Right ventricle myocardium superior (tissue), 1 donor: ENCODE measurements around the gene RCBTB2. TPM values are rescaled to one million over a fixed set of nuclear protein-coding genes. Genes with fewer than 3 reads are reported as not detected.
"Not testable (repeated sequence)": the region's sequence is repeated elsewhere in the genome, so short reads cannot be mapped to it uniquely, and the experiment has no call there.

Experiments
- ATAC-seq: fragments of 200-7000 bp; cut with Tn5 transposase; one replicate; pipeline ENCODE4 v1.9.1; 2020; ENCODE audit warnings: mild to moderate bottlenecking; ENCODE audit not compliant: poor library complexity
- DNase-seq: peaks from one replicate; pipeline ENCODE4 v3.0.0-alpha.2; 2020
- intact Hi-C: fragments of 100-400 bp; cut with DNase I; formaldehyde crosslinking; loops from one replicate; pipeline ENCODE4 v1.11.2; 2022
- long read RNA-seq: library from polyadenylated mRNA; unstranded; transcript quantifications from one replicate; pipeline ENCODE4 v2.0.0, GENCODE V29; 2021
- total RNA-seq: library from RNA; stranded (reverse); fragmentation: NEBNext Ultra II Directional; extraction: Animal tissue kit (Norgen Biotek cat#: 25700); gene quantifications from one replicate; pipeline ENCODE4 v1.2.1, GENCODE V29; 2021
- donor health status: DM: no; HTN: yes; CAD: no; lungs with severe emphysema.

Gene RCBTB2
- total RNA-seq, result 16.6 TPM
- long read RNA-seq, transcript RCBTB2-201 (15 exons, 3,232 nt), result major isoform, 31 of 49 reads
- long read RNA-seq, transcript RCBTB2-206 (12 exons, 2,984 nt), result minor isoform, 7 of 49 reads
- long read RNA-seq, partial matches to known transcripts, result 4 of 49 reads
- long read RNA-seq, other reads (novel, unspliced or antisense), result 6 of 49 reads

GRCh38 chr13:48532506-48533499 lies at the start of gene RCBTB2:
Gene RCBTB2 (minus strand): TSS chr13:48533080. CDS start chr13:48521939, 11,141 bp downstream.
- intact Hi-C loops, result no loop called here
- DNase-seq, result peak; percentile 100
- peak; percentile 99 for ATAC-seq

GRCh38 chr13:48582084-48582483 lies 49.2 kb upstream of the RCBTB2 start:
- intact Hi-C loops, result no loop called here
- DNase-seq (no peak), ATAC-seq (no peak)

GRCh38 chr13:48580896-48581295 lies 48.0 kb upstream of the RCBTB2 start:
- ATAC-seq (no peak), DNase-seq (no peak)
- intact Hi-C loops, result no loop called here

- DNase-seq (peak; percentile 71), ATAC-seq (peak; percentile 57)
Measured at GRCh38 chr13:48580185-48580803, 47.4 kb upstream of the RCBTB2 start.

GRCh38 chr13:48579919-48580180 lies 47.0 kb upstream of the RCBTB2 start:
- intact Hi-C loops, result loop anchor here (5.0 kb wide), 1 partner anchor 248 kb away; no protein-coding TSS in a partner anchor
- DNase-seq, result not testable (repeated sequence)

More at GRCh38 chr13:48580185-48580803, 47.4 kb upstream of the RCBTB2 start:
- intact Hi-C loops, result no loop called here

GRCh38 chr13:48579165-48579918 lies 46.5 kb upstream of the RCBTB2 start:
- intact Hi-C loops, result loop anchor here (5.0 kb wide), 1 partner anchor 247 kb away; no protein-coding TSS in a partner anchor
- peak; percentile 62 for ATAC-seq
- DNase-seq, result no peak

More at GRCh38 chr13:48579919-48580180, 47.0 kb upstream of the RCBTB2 start:
- not testable (repeated sequence) for ATAC-seq

GRCh38 chr13:48578516-48579164 lies 45.8 kb upstream of the RCBTB2 start:
- DNase-seq (no peak), ATAC-seq (no peak)
- intact Hi-C loops, result loop anchor here (5.0 kb wide), 1 partner anchor 246 kb away; no protein-coding TSS in a partner anchor

GRCh38 chr13:48576448-48577010 lies 43.6 kb upstream of the RCBTB2 start:
- ATAC-seq (no peak), DNase-seq (no peak)
- intact Hi-C loops, result loop anchor here (5.0 kb wide), 1 partner anchor 244 kb away; no protein-coding TSS in a partner anchor

GRCh38 chr13:48575031-48575430 lies 42.2 kb upstream of the RCBTB2 start:
- ATAC-seq (no peak), DNase-seq (no peak)
- intact Hi-C loops, result loop anchor here (5.0 kb wide), 1 partner anchor 243 kb away; no protein-coding TSS in a partner anchor

GRCh38 chr13:48574041-48574796 lies 41.3 kb upstream of the RCBTB2 start:
- intact Hi-C loops, result no loop called here
- DNase-seq (no peak), ATAC-seq (no peak)

GRCh38 chr13:48573213-48574007 lies 40.5 kb upstream of the RCBTB2 start:
- DNase-seq (no peak), ATAC-seq (no peak)
- intact Hi-C loops, result no loop called here

GRCh38 chr13:48571126-48571913 lies 38.4 kb upstream of the RCBTB2 start:
- no peak for DNase-seq
- intact Hi-C loops, result no loop called here

GRCh38 chr13:48570216-48570828 lies 37.4 kb upstream of the RCBTB2 start:
- intact Hi-C loops, result no loop called here
- ATAC-seq (peak; percentile 14), DNase-seq (no peak)

More at GRCh38 chr13:48571126-48571913, 38.4 kb upstream of the RCBTB2 start:
- ATAC-seq, result peak; percentile 71

- intact Hi-C loops, result no loop called here
- ATAC-seq (no peak), DNase-seq (no peak)
Measured at GRCh38 chr13:48569104-48569666, 36.3 kb upstream of the RCBTB2 start.
